OCI-LY3 (cell line): ENCODE results near the gene ATOSB.

Experiments used
- EZH2phosphoT487 ChIP-seq: fragments of 200-600 bp; shearing (Covaris generic); IDR thresholded peaks from 2 replicates; pipeline ENCODE4 v1.6.1; 2018; ENCODE audit warnings: antibody characterized with exemption, mixed run types, low read depth
- TF ChIP-seq, protein P1 (sequence below): fragments of 200-600, 300-600 bp; sonication (generic); IDR thresholded peaks from 2 replicates; pipeline ENCODE4 v1.5.1; 2014; ENCODE audit warnings: antibody characterized with exemption, low read length, low read depth

DNA sequence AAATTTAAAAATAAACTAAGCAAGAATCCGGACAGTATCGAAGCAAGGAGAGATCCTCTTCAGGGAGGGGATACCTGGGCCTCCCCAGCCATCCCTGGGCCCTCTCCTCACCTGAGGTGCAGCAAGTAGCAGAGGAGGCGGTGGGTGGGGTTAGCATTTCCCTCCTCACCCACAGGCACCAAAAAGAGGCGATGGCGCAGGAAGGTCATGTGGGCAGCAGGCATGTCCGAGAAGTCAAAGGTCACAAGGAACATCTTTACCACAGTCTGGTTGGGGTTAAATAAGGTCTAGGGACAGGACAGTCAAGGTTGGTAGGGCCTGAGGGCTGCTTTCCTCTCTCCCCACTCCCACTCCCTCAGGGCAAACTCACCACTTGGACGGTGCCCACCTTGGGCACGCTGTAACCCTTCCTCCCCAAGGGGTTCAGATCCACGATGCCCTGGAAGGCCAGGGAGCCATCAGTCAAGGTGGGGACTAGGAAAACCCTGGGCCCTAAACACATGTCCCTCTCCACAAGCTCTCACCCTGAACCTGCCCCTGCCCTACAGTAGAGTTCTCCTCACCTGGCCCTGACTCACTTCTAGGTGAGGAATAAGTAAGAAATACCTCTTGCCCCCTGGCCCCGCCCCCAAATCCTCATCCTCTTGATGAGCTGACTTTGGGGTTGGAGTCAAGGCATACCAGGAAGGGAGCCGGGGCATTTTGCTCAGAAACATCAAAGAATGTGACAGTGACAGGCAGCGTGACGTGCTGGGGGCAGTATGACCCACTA, 9.9 kb downstream of the ATOSB start:
- TF ChIP-seq EZH2phosphoT487, result no peak
- TF ChIP-seq, protein P1, sequence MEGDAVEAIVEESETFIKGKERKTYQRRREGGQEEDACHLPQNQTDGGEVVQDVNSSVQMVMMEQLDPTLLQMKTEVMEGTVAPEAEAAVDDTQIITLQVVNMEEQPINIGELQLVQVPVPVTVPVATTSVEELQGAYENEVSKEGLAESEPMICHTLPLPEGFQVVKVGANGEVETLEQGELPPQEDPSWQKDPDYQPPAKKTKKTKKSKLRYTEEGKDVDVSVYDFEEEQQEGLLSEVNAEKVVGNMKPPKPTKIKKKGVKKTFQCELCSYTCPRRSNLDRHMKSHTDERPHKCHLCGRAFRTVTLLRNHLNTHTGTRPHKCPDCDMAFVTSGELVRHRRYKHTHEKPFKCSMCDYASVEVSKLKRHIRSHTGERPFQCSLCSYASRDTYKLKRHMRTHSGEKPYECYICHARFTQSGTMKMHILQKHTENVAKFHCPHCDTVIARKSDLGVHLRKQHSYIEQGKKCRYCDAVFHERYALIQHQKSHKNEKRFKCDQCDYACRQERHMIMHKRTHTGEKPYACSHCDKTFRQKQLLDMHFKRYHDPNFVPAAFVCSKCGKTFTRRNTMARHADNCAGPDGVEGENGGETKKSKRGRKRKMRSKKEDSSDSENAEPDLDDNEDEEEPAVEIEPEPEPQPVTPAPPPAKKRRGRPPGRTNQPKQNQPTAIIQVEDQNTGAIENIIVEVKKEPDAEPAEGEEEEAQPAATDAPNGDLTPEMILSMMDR, result no peak
